ENCODE results near the gene NCAM2. TPM values are rescaled to one million over a fixed set of nuclear protein-coding genes. Genes with fewer than 3 reads are reported as not detected.

NCAM2 gene
- total RNA-seq, 2 experiments from 2014 or later, result not detected

DNA sequence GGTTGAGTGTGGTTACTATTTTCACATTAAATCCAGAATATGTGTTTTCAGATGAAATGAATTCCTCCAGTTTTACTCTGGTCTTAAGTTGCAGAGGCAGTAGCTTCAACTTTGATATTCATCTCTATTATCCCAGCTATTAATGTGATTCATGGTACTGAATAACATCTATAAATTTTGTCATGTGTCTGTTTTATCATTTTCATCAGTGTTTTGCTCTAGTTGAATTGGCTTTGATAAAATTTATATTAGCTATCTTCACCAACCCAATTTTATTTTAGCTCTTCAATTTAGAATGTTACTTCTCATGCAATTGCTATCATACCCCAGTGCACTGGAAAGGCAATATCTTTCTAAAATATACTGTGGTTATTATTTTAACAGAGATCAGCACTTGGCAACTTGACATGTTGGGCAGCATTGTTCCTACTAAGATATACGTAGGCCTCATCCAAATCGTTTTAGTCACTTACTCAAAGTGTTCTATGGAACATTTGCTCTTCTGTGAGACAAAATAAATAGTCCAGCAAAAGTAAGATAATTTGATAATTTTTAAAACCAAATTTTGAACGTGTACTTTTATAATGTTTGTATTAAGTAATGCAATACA lies 184.3 kb downstream of the NCAM2 start:
- intact Hi-C loops (cut with micrococcal nuclease), result no loop called here
- Mint-ChIP-seq H3K27ac (no peak overlapping the region), H3K36me3 (ENCODE audit: low read depth) (no peaks in the 10 kb centered on the region), H3K4me1 (ENCODE audit: low read depth) (no peaks in the 10 kb centered on the region), H3K4me3 (no peak overlapping the region), H3K27me3 (no peaks in the 10 kb centered on the region), H3K9me3 (no peaks in the 10 kb centered on the region)
- TF ChIP-seq, protein P1, sequence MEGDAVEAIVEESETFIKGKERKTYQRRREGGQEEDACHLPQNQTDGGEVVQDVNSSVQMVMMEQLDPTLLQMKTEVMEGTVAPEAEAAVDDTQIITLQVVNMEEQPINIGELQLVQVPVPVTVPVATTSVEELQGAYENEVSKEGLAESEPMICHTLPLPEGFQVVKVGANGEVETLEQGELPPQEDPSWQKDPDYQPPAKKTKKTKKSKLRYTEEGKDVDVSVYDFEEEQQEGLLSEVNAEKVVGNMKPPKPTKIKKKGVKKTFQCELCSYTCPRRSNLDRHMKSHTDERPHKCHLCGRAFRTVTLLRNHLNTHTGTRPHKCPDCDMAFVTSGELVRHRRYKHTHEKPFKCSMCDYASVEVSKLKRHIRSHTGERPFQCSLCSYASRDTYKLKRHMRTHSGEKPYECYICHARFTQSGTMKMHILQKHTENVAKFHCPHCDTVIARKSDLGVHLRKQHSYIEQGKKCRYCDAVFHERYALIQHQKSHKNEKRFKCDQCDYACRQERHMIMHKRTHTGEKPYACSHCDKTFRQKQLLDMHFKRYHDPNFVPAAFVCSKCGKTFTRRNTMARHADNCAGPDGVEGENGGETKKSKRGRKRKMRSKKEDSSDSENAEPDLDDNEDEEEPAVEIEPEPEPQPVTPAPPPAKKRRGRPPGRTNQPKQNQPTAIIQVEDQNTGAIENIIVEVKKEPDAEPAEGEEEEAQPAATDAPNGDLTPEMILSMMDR (IDR thresholded peaks at IDR 0.05), result no peak
- ATAC-seq (no peak), DNase-seq (no peak)
- ChIA-PET CTCF (no interaction called here), POLR2A (interaction anchor here (0.6 kb wide), 1 partner anchor 91 kb away, joined by 3 read pairs; no protein-coding TSS in a partner anchor)

DNA sequence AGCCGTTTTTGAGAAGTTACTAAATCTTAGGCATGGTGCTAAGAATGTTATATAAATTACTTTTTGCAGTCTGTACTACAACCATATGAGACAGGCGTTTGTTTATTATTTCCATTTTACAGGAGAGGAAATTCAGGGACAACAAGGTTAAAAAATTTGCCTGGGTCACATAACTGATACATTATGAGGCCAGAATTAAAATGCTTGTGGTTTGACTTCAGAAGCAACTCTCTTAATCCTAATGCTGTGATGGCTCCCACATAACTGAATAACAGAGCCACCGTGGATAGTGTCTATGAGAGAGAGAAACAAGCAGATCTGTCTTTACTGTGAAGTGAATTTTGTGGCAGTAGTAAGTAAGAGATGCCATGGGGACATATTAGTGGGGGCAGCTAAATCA lies 184.9 kb downstream of the NCAM2 start:
- ATAC-seq (no peak), DNase-seq (no peak)
- Mint-ChIP-seq H3K9me3 (no peaks in the 10 kb centered on the region), H3K27ac (no peak overlapping the region), H3K4me1 (ENCODE audit: low read depth) (no peaks in the 10 kb centered on the region), H3K4me3 (no peak overlapping the region), H3K36me3 (ENCODE audit: low read depth) (no peaks in the 10 kb centered on the region), H3K27me3 (no peaks in the 10 kb centered on the region)
- intact Hi-C loops (cut with micrococcal nuclease), result no loop called here
- POLR2A ChIA-PET, result interaction anchor here (0.6 kb wide), 1 partner anchor 91 kb away, joined by 3 read pairs; no protein-coding TSS in a partner anchor
- CTCF ChIA-PET, result no interaction called here
- TF ChIP-seq, protein P1 (IDR thresholded peaks at IDR 0.05), result no peak

DNA sequence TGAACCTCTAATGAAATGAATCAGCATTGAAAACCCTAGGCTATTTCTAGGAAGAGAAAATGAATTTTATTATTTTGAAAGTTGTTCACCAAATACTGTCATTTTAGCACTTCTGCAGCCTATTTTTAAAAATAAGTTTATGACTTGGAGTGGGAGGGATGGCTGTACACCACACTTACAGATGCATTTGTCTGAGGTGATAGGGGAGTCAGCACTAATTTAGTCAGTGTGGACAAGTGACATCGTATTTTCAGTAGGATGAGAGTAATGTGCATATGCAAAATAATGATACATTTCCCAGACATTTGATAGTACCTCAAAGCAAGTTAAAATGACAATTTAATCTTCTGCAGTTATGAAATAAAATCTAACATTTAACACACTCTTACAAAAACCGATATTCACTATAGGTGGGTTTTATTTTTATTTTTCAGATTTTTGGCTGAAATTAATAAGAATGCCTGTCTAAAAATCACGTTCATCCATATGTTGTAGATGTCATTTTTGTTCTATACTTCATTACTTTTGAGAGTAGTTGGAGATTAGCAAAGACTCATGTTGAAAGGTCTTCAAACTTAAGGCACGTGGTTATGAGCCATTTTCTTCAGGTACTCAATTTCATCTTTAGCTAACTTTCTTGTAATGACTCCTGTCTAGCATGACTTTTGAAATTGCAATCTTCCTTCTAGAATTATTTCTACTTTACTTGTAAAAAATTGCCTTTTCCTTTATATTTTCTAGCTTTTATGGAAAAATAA lies 186.7 kb downstream of the NCAM2 start:
- Mint-ChIP-seq H3K4me3 (no peak overlapping the region), H3K27me3 (no peaks in the 10 kb centered on the region), H3K9me3 (no peaks in the 10 kb centered on the region), H3K27ac (no peak overlapping the region), H3K4me1 (ENCODE audit: low read depth) (no peaks in the 10 kb centered on the region), H3K36me3 (ENCODE audit: low read depth) (no peaks in the 10 kb centered on the region)
- DNase-seq (no peak), ATAC-seq (no peak)
- ChIA-PET POLR2A (no interaction called here), CTCF (no interaction called here)
- intact Hi-C loops (cut with micrococcal nuclease), result no loop called here
- TF ChIP-seq, protein P1 (IDR thresholded peaks at IDR 0.05), result no peak

DNA sequence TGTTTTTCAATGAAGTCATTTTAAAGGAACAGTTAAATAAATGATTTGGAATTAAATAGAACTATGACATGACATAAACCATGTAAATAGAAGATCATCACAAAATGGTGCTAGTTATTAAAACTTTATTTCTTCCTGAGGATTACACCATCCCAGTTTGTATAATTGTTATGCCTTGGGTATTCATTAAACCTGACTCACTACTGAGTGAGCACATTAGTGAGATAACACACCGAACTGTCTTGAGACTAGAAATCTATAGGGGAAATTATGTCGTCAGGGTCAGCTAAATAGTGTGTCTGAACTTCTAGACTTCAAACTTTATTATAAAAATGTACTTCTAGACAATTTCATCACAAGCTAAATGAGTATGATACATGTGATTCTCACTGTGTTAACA lies 189.4 kb downstream of the NCAM2 start:
- H3K9me3 Mint-ChIP-seq, result no peaks in the 10 kb centered on the region
- CTCF ChIA-PET, result no interaction called here
- intact Hi-C loops (cut with micrococcal nuclease), result no loop called here

More for the DNA sequence above, 189.4 kb downstream of the NCAM2 start:
- Mint-ChIP-seq H3K36me3 (ENCODE audit: low read depth) (no peaks in the 10 kb centered on the region), H3K4me3 (no peak overlapping the region), H3K27me3 (no peaks in the 10 kb centered on the region), H3K27ac (no peak overlapping the region), H3K4me1 (ENCODE audit: low read depth) (no peaks in the 10 kb centered on the region)
- POLR2A ChIA-PET, result no interaction called here
- ATAC-seq (no peak), DNase-seq (no peak)
- TF ChIP-seq, protein P1 (IDR thresholded peaks at IDR 0.05), result no peak

Measured in activated CD8-positive, alpha-beta T cell treated with anti-CD3 and anti-CD28 coated beads for 36 hours (primary cell).